ENCODE measurements around the gene DVL1.
"Not testable (repeated sequence)": the region's sequence is repeated elsewhere in the genome, so short reads cannot be mapped to it uniquely, and the experiment has no call there.

The DVL1 gene

DNA sequence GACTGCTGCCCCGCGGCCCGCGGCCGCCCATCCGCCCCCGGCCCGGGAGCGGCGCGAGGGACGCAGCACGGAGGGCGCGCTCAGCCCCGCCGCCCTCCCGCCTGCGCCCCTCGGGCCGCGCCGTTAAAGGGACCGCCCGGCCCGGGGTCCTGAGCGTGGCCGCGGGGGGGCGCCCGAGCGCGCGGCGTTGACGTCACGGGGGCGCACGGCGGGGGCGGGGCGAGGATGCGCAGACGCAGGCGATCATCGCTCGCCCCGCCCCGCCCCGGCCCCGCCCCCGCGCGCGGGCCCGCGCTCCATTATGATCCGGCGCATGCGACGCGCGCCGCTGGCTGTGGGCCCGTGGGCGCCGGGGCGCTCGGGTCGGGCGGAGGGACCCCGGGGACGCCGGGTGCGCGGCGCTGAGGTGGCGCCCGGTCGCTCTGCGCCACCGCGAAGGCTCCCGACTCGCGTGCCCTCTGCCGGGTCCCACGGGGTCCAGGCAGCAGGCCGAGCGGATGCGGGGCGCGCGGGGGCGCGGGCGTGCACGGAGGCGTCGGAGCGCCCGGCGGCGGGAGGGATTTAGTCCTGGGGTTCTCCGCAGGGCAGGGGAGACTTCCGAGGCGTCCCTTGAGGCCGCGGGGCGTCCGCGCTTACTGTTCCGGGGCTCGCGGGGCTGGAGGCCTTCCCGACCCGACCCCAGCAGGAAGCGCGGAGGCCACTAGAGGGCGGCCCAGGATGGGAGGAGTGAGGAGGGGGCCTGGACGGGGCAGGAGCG lies at the start of gene DVL1:
Gene DVL1 (minus strand): TSS at position 163 of the 757 bp plus-strand sequence. CDS start 353 bp downstream, outside the sequence.
- DNase-seq = peak; percentile 1

- no peak for DNase-seq
Observed at GRCh38 chr1:1398677-1399186, 49.5 kb upstream of the DVL1 start.

DNA sequence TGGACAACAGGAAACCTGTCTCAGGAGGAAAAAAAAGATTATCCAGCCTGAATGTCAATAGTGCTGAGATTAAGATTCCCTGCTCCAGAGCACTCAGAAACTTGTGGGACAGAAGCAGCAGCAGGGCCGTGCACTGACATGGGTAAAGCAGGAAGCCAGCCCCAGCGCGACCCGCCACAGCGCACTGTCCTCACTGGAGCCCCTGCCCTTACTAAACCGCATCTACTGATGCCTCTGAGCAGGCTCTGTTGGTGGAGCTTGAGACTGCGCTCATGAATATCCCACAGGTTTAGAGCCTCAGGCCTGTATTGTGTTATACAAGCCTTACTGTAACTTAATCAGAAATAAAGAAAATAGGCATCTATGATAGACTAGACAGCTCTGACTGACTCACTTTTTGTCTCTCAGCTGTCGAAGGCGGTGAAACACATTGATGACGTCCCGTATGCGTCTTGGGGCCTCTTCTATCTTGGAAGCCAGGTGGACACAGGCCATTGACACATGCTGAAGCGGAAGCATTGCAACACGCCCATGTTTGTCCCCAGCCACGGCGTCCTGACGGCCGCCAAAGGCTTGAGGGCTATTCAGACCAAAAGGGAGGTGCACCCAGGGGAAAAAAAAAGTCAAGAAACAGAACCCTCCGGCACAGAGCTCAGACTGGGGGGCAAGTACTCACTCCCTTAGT lies 48.8 kb upstream of the DVL1 start:
- DNase-seq = no peak

DNA sequence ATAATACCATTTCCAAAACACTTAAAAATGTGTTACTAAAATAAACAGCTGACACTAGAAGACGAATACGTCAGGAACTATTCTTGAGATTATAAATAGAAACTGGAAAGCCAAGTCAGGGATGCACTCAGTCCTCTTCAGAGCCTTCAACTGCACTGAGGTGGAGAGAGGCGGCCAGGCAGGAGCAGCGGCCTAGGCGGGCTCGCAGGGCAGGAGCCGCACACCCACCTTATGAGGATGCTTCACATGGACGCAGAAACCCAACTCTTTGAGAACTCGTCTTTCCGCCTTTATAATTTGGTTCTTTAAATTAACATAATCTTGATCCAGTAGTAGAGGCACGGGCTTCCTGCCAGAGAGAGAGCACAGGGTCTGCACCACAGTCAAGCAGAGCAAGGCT lies 45.9 kb upstream of the DVL1 start:
- no peak for DNase-seq

GRCh38 chr1:1394116-1394515 lies 44.9 kb upstream of the DVL1 start:
- DNase-seq = no peak

GRCh38 chr1:1393428-1393827 lies 44.2 kb upstream of the DVL1 start:
- no peak for DNase-seq

DNA sequence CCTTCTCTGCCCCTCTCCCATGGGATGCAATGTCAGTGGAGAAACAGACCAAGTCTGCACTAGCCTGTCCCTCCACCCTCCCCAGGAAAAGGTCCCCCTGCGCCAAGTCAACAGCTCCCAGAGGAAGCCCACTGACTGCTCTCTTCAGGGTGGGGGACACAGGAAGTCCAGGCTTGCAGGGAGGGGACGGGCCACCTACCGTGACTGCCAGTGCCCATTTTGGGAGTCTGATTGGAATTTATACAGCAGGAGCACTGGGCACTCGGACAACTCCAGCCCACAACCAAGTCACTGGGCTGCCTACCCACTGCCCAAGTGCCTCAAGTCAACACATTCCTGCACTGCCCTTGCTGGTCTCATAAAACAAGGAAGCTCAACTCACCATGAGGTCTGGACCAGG lies 43.8 kb upstream of the DVL1 start:
- DNase-seq = no peak

DNA sequence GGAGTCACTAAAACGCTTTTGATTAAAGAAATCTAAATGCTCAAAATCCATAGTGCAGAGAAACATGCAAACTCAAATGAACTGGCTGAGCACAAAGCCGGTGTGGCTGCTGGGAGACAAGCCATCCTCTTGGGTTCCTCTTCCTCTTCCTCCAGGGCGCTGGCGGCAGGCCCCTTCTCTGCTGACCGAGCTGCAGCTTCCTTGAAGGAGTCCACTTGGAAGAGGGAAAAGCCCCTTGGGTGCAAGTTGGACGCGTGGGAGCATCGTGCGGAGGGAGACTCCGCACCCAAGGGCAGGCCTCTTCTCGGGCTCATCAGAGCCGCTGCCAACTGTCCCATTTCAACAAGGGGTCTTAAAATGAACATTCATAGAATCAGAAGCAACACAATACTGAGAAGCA lies 42.0 kb upstream of the DVL1 start:
- DNase-seq = no peak

DNA sequence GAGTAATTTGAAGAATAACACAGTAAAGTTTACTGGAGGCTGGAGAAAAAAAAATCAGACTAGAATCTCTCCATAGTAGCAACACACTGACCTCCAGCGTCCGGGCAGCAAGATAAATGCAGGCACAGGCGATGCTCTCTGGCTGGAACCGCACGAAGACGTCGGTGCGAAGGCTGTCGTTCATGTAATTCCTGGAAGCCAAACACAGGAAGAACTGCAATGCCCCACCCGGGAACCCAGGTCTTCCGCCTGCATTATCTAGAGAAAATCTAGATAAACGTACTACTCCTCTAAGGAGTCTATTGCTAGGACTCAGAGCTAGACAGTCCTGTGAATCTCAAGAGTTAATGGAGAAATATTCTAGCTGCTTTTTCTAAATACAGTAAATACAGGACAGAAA lies 41.5 kb upstream of the DVL1 start:
- DNase-seq = no peak

- DNase-seq = no peak
Observed at GRCh38 chr1:1388078-1388472, 38.9 kb upstream of the DVL1 start.

DNA sequence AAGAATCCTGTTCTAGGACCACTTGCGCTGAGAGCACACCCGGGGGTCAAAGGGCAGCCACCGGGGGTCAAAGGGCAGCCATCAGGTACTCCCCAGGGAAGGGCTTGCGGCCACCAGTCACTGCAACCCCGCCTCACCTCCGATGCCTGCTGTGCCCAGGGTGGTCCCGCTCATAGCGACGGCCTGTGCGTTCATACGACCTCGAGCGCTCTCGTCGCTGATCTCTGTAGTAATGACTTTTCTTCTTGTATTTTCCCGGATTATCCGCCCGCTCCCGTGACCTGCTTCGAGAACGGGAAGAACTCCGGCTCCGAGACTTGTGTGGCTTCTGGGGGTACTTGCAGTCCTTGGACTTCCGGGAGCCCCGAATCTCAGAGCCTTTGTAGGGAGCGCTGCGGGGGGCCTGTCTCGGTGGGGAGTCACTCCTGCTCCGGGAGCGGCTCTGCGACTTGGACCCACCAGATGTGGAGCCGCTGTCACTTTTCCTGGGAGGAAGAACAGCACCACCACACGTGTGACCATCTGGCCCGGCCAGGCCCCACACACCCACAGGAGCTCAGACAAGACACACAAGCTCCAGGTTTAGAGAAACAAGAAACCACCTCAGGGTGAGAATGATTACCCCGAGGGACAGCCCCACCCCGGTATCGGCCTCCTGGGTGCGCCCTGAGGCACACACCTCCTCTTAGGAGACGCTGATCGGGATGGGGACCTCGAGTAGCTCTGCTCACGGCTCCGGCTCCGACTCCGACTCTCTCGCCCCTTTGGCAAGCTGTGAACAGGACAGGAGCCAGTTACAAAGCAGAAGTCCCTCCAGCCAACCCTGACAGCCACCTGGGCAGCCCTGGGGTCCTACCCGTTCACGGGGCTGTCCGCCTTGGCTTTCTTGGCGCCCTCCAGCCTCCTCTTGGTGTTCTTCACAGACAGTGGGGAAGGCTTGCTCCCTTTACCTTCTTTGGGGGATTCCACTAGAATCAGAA lies 38.2 kb upstream of the DVL1 start:
- no peak for DNase-seq

- no peak for DNase-seq
Observed at GRCh38 chr1:1385931-1386330, 36.7 kb upstream of the DVL1 start.

DNA sequence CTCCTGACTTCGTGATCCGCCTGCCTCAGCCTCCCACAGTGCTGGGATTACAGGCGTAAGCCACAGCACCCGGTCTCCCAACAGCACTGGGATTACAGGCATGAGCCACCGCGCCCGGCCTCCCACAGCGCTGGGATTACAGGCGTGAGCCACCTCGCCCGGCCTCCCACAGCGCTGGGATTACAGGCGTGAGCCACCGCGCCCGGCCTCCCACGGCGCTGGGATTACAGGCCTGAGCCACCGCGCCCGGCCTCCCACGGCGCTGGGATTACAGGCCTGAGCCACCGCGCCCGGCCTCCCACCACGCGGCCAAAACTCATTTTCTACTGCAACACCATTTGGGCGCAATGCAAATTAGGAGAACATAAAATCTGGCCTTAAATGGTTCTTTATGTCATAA lies 36.1 kb upstream of the DVL1 start:
- not testable (repeated sequence) for DNase-seq

- no peak for DNase-seq
Observed at GRCh38 chr1:1381294-1381693, 32.1 kb upstream of the DVL1 start.

- no peak for DNase-seq
Observed at GRCh38 chr1:1380860-1381259, 31.6 kb upstream of the DVL1 start.

GRCh38 chr1:1377540-1378205 lies 28.5 kb upstream of the DVL1 start:
- DNase-seq = no peak

DNA sequence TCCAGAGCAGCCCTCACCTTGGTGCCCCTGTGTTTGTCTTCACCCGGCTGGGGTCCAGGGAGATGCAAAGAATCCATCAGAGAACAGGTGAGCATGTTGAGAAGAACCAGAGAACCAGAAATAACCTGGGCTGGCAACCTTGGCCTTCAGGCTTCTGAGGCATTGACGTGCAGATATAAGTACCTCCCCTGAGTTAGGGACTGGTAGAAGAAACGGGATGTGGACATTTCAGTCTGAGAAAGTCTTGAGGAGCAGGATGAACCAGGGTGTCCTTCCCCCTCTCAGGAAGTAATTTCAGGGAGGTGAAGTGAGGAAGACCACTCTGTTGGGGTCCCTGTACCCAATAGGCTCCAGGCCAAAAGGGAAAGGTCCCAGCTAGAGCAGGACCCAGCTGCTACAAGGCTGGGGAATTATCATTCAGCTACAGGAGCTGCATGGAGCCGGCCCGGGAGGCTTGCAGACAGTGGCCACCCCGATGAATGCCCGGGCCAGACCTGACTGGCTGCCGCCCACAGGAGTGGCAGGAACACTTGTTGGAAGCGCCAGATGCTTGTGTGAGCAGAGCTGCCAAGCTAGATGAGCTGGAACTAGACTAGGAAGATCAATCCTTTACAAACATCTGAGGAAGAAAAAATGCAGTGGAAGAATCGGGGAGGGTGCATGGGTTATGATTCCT lies 27.5 kb upstream of the DVL1 start:
- DNase-seq = no peak

DNA sequence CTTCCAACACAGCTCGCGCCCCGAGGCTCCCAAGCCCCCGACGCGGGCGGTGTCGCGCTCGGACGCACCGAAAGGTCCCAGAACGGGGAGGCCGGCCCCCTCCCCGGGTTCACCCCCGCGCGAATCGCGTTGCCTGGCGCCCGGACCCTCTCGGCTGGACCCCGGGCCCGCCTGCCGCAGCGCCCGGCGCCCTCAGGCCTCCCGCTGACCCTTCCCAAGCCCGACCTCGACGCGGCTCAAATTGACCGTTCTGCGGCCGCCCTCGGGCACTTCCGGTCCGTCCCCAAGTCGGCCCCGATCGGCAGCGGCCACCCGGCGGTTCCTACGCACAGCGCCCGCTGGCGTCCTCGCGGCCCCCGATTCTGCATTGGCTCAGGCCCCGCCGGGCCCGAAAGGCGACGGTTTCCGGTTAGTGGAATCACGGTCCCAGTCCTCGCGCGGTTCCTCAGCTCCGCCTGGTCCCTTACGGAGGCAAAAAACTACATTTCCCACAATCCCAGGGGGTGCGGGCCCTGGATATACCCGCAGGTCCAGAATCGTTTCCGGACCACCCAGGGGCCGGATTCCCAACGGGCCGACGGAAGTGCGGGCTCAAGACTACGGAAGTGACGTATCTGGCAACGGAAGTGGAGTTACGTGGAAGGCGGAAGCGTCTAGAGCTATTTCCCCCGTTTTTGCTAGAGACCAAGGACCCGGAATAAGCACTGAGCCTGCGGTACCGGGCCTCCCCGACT lies 25.9 kb upstream of the DVL1 start, which contains the start of gene AURKAIP1:
Gene AURKAIP1 (minus strand): TSS at position 279 of the 734 bp plus-strand sequence. CDS start 451 bp downstream, outside the sequence.
- peak; percentile 98 for DNase-seq

DNA sequence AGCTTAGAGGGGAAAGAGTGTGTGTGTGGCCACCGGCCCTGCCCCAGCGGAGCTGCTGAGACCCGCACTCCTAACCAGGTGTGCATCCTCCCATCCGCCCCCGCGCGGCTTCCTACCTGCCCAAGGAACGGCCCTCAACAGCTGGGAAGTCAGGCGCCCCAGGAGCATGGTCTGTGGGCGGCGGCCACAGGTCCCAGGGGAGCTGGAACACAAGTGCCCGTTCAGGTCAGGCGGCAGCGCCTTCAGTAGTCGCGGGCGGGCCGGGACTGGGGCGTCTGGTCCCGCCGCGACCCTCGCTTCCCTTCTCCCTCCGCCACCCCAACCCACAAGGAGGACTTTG lies 25.3 kb upstream of the DVL1 start:
- no peak for DNase-seq

GRCh38 chr1:1373815-1374588 lies 24.8 kb upstream of the DVL1 start:
- DNase-seq = no peak

Data from NCI-H748 treated with DMSO at 0.1 percent for 48 hours (cell line).